OCI-LY7 (cell line): ENCODE measurements around the gene ITIH4. TPM values are rescaled to one million over a fixed set of nuclear protein-coding genes. Genes with fewer than 3 reads are reported as not detected.

ENCODE experiments used
- BruUV-seq: library from RNA; stranded (reverse); fragments of 400-500 nt; replicated peaks from 2 replicates; lab custom pipeline; 2021; lab: Mats Ljungman, UMichigan
- CTCF ChIA-PET: fragments of 300-600 bp; sonication (Branson Sonifier 250); formaldehyde crosslinking; loops from one replicate; lab custom pipeline; 2022; ENCODE audit warnings: antibody characterized with exemption; ENCODE audit not compliant: unreplicated experiment; lab: Charles Lee
- POLR2A ChIA-PET: fragments of 300-600 bp; sonication (Branson Sonifier 250); formaldehyde crosslinking; loops from one replicate; lab custom pipeline; 2022; ENCODE audit warnings: antibody characterized with exemption; lab: Charles Lee
- DNase-seq: peaks from one replicate; pipeline ENCODE4 v3.0.0-alpha.2; 2015; ENCODE audit warnings: low spot score
- H2AFZ ChIP-seq: fragments of 200-600 bp; sonication (generic), shearing (Covaris generic); 2 replicates; pipeline ENCODE4 v1.6.1; 2014; ENCODE audit warnings: mild to moderate bottlenecking, antibody characterized with exemption, low read length, moderate library complexity
- H3K27ac ChIP-seq: fragments of 200-600 bp; sonication (generic); 2 replicates; pipeline ENCODE4 v1.5.1; 2014; ENCODE audit warnings: mixed run types, low read depth, mild to moderate bottlenecking, moderate library complexity, low read length, inconsistent platforms; ENCODE audit not compliant: poor library complexity, severe bottlenecking
- H3K36me3 ChIP-seq: fragments of 200-600 bp; sonication (generic); 2 replicates; pipeline ENCODE4 v1.6.1; 2014; ENCODE audit warnings: mild to moderate bottlenecking, antibody characterized with exemption, low read length, moderate library complexity, mixed read lengths; ENCODE audit not compliant: insufficient read depth
- H3K4me1 ChIP-seq: fragments of 200-600 bp; sonication (generic); 2 replicates; pipeline ENCODE4 v1.5.1; 2014; ENCODE audit warnings: mild to moderate bottlenecking, low read length; ENCODE audit not compliant: insufficient read depth, poor library complexity, severe bottlenecking
- H3K4me2 ChIP-seq: fragments of 200-600 bp; sonication (generic); 2 replicates; pipeline ENCODE4 v1.6.1; 2014; ENCODE audit warnings: mild to moderate bottlenecking, low read length
- H3K4me3 ChIP-seq: fragments of 200-600 bp; sonication (generic); 2 replicates; pipeline ENCODE4 v1.5.1; 2014; ENCODE audit warnings: mild to moderate bottlenecking, low read depth, low read length; ENCODE audit not compliant: poor library complexity, severe bottlenecking
- H3K79me2 ChIP-seq: fragments of 200-600 bp; sonication (generic); 2 replicates; pipeline ENCODE4 v1.6.1; 2016; ENCODE audit warnings: low read depth, mild to moderate bottlenecking, low read length, moderate library complexity, mixed read lengths; ENCODE audit not compliant: insufficient read depth
- H3K9me2 ChIP-seq: fragments of 200-600 bp; sonication (generic); 2 replicates; pipeline ENCODE4 v1.6.1; 2016; ENCODE audit warnings: mild to moderate bottlenecking, low read length, mixed read lengths; ENCODE audit not compliant: insufficient read depth
- H3K9me3 ChIP-seq: fragments of 200-600 bp; sonication (generic); 2 replicates; pipeline ENCODE4 v1.6.1; 2014; ENCODE audit warnings: mild to moderate bottlenecking, mixed run types, low read length, mixed read lengths
- H4K20me1 ChIP-seq: fragments of 200-600 bp; sonication (generic); 2 replicates; pipeline ENCODE4 v1.6.1; 2014; ENCODE audit warnings: mild to moderate bottlenecking, antibody characterized with exemption, low read length, moderate library complexity, mixed read lengths; ENCODE audit not compliant: insufficient read depth
- EZH2phosphoT487 ChIP-seq: fragments of 200-600 bp; sonication (generic); IDR thresholded peaks from 2 replicates; pipeline ENCODE4 v1.6.1; 2018; ENCODE audit warnings: low read depth, borderline replicate concordance, mild to moderate bottlenecking, mixed run types, antibody characterized with exemption, low read length, moderate library complexity, mixed read lengths
- intact Hi-C: fragments of 100-400 bp; cut with micrococcal nuclease; formaldehyde crosslinking; loops from one replicate; pipeline ENCODE4 v1.10.0; 2022; ENCODE audit not compliant: unreplicated experiment
- total RNA-seq, 2 experiments: library from RNA; depleted of rRNA in 1 of 2; stranded (reverse); fragments of >200 nt in 1 of 2; shearing (Covaris generic) in 1 of 2; gene quantifications; 2 replicates each; pipeline ENCODE4 v1.2.3, GENCODE V29; 2014 to 2022
- TF ChIP-seq, protein P1 (sequence below): fragments of 200-600 bp; sonication (generic); conservative IDR thresholded peaks from 2 replicates; pipeline ENCODE4 v1.5.1; 2014; ENCODE audit warnings: mild to moderate bottlenecking, antibody characterized with exemption, low read length, moderate library complexity, mixed read lengths

ITIH4 gene
- total RNA-seq, 2 experiments from 2014 or later, result 2.1 to 2.2 TPM

DNA sequence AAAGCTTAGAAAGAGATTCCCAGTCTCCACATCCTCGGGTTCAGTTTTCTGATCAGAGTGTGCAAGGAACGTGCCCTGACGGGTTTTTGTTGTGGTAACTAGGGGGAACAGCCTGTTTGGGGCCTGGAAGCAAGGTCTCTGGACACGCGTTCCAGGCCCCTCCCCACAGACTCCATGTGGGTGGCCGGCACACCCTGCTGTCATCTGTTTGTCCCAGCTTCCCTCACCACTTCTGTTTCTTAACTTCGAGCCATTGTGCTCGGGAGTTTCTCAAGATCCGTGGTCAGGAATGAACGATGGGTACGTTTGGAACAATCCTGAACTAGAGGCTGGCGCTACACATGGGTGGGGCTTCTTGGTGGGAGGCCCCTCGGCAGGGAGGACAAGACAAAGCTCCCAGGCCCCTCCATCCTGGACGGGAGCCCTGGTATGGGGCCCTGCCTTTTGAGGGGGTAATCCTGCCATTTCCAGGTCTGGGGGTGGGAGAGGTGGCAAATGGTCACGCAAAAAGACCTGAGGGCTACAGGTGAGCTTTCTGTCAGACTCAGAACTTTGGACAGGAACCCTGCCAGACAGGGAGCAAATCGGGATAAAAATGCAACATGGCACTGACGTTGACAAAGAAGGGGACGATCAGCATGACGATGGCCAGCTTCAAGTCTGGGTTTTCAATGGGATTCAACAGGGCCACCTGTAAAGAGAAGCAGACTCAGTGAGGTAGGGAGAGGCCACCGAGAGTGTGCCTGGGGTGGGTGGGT is 12.8 kb upstream of the ITIH4 start:
- H3K9me2 ChIP-seq, result no peaks in the 10 kb centered on the region
- H2AFZ ChIP-seq, result no peak overlapping the region
- intact Hi-C loops, result no loop called here
- TF ChIP-seq, protein P1, sequence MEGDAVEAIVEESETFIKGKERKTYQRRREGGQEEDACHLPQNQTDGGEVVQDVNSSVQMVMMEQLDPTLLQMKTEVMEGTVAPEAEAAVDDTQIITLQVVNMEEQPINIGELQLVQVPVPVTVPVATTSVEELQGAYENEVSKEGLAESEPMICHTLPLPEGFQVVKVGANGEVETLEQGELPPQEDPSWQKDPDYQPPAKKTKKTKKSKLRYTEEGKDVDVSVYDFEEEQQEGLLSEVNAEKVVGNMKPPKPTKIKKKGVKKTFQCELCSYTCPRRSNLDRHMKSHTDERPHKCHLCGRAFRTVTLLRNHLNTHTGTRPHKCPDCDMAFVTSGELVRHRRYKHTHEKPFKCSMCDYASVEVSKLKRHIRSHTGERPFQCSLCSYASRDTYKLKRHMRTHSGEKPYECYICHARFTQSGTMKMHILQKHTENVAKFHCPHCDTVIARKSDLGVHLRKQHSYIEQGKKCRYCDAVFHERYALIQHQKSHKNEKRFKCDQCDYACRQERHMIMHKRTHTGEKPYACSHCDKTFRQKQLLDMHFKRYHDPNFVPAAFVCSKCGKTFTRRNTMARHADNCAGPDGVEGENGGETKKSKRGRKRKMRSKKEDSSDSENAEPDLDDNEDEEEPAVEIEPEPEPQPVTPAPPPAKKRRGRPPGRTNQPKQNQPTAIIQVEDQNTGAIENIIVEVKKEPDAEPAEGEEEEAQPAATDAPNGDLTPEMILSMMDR, result no peak
- H3K4me3 ChIP-seq, result no peak overlapping the region
- H3K4me1 ChIP-seq, result no peaks in the 10 kb centered on the region
- no peak overlapping the region for H3K4me2 ChIP-seq
- DNase-seq, result no peak
- CTCF ChIA-PET, result no interaction called here
- H3K27ac ChIP-seq, result no peak overlapping the region
- H4K20me1 ChIP-seq, result no peaks in the 10 kb centered on the region
- no TSS peak for BruUV-seq
- no peaks in the 10 kb centered on the region for H3K79me2 ChIP-seq
- POLR2A ChIA-PET, result interaction anchor here (0.6 kb wide), 1 partner anchor 175 kb away, joined by 4 read pairs; no protein-coding TSS in a partner anchor
- no peaks in the 10 kb centered on the region for H3K36me3 ChIP-seq
- no peaks in the 10 kb centered on the region for H3K9me3 ChIP-seq

- Histone ChIP-seq H2AFZ (no peak overlapping the region), H3K4me1 (no peaks in the 10 kb centered on the region), H3K4me3 (no peak overlapping the region), H3K36me3 (no peaks in the 10 kb centered on the region), H4K20me1 (no peaks in the 10 kb centered on the region), H3K9me2 (no peaks in the 10 kb centered on the region), H3K27ac (no peak overlapping the region), H3K9me3 (no peaks in the 10 kb centered on the region), H3K79me2 (no peaks in the 10 kb centered on the region), H3K4me2 (no peak overlapping the region)
- CTCF ChIA-PET, result interaction anchor here (0.6 kb wide), 1 partner anchor 121 kb away, joined by 3 read pairs; no protein-coding TSS in a partner anchor
- intact Hi-C loops, result no loop called here
- TF ChIP-seq, protein P1, result no peak
- no peak for TF ChIP-seq EZH2phosphoT487
- POLR2A ChIA-PET, result interaction anchor here (0.6 kb wide), 1 partner anchor 361 kb away, joined by 3 read pairs; no protein-coding TSS in a partner anchor
- no peak for DNase-seq
- BruUV-seq, result no TSS peak
Observed at GRCh38 chr3:52842424-52842823, 12.0 kb upstream of the ITIH4 start.

DNA sequence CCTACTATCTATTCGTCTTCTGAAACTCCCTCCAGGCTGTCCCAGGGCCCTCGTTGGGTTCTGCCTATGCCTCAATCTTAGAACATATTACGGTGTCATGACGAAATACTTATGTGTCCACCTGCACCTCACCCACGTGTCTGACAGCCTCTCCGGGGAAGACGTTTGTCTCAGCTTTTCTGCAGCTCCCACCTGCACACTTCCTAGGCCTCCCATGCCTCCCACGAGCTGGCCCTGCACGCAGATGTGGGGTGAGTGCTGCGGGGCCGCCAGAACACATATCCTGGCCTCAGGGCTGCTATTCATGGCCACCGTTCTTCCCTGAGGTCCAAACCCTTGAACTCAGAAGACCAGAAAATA is 11.5 kb upstream of the ITIH4 start:
- TF ChIP-seq EZH2phosphoT487, result no peak
- TF ChIP-seq, protein P1, result no peak
- CTCF ChIA-PET, result interaction anchor here (0.6 kb wide), 1 partner anchor 121 kb away, joined by 3 read pairs; no protein-coding TSS in a partner anchor

More for the DNA sequence above, 11.5 kb upstream of the ITIH4 start:
- Histone ChIP-seq H3K4me2 (no peak overlapping the region), H3K27ac (no peak overlapping the region), H2AFZ (no peak overlapping the region), H3K9me3 (no peaks in the 10 kb centered on the region), H4K20me1 (no peaks in the 10 kb centered on the region), H3K79me2 (no peaks in the 10 kb centered on the region), H3K36me3 (no peaks in the 10 kb centered on the region), H3K4me1 (no peaks in the 10 kb centered on the region), H3K9me2 (no peaks in the 10 kb centered on the region), H3K4me3 (no peak overlapping the region)
- no peak for DNase-seq
- intact Hi-C loops, result no loop called here
- POLR2A ChIA-PET, result interaction anchor here (0.6 kb wide), 1 partner anchor 361 kb away, joined by 3 read pairs; no protein-coding TSS in a partner anchor
- no TSS peak for BruUV-seq
